Naive thymus-derived CD4-positive, alpha-beta T cell (primary cell): ENCODE data around the gene OPN1MW2. TPM values are rescaled to one million over a fixed set of nuclear protein-coding genes. Genes with fewer than 3 reads are reported as not detected.
A peak's percentile ranks its signal among the peaks of the same experiment; 100 is the strongest.
"Not testable (repeated sequence)": the region's sequence is repeated elsewhere in the genome, so short reads cannot be mapped to it uniquely, and the experiment has no call there.

Experiments
- ATAC-seq: fragments of 150-1000 bp; cut with Tn5 transposase; 2 replicates; pipeline ENCODE4 v1.10.0; 2021; ENCODE audit warnings: mild to moderate bottlenecking, moderate library complexity
- CTCF ChIA-PET: fragments of 350-600 bp; sonication (Branson Sonifier 250); formaldehyde crosslinking; loops from one replicate; lab custom pipeline; 2021; ENCODE audit warnings: antibody characterized with exemption; lab: Charles Lee
- POLR2A ChIA-PET: fragments of 350-600 bp; sonication (Branson Sonifier 250); formaldehyde crosslinking; loops from one replicate; lab custom pipeline; 2021; ENCODE audit warnings: antibody characterized with exemption, inconsistent platforms; lab: Charles Lee
- DNase-seq, 9 donors: peaks; one replicate each; pipeline versions ENCODE4 v3.0.0 to v3.0.0-alpha.2; 2020 to 2022; ENCODE audit warnings: mixed read lengths in 1 of 9
- H3K27ac ChIP-seq: one replicate; pipeline ENCODE4 v1.7.0; 2013; ENCODE audit warnings: mild to moderate bottlenecking, low read depth, low read length, moderate library complexity
- H3K27me3 ChIP-seq, 2 donors: one replicate each; pipeline ENCODE4 v1.7.0; 2013; ENCODE audit warnings: low read length in 2 of 2, mild to moderate bottlenecking in 2 of 2, moderate library complexity in 2 of 2; ENCODE audit not compliant: control insufficient read depth in 2 of 2, insufficient read depth in 2 of 2
- H3K36me3 ChIP-seq, 3 experiments: 1 replicate in 2 of 3; 2 replicates in 1 of 3; pipeline ENCODE4 v1.7.0; 2013; ENCODE audit warnings: low read length in 3 of 3, mild to moderate bottlenecking in 3 of 3, moderate library complexity in 1 of 3; ENCODE audit not compliant: insufficient read depth in 3 of 3, control insufficient read depth in 2 of 3
- H3K4me1 ChIP-seq, 2 donors: one replicate each; pipeline ENCODE4 v1.7.0; 2013; ENCODE audit warnings: low read length in 2 of 2, mild to moderate bottlenecking in 2 of 2, moderate library complexity in 1 of 2; ENCODE audit not compliant: control insufficient read depth in 2 of 2, insufficient read depth in 2 of 2
- H3K4me3 ChIP-seq: 2 replicates; pipeline ENCODE4 v1.7.0; 2013; ENCODE audit warnings: mild to moderate bottlenecking, low read length
- H3K9me3 ChIP-seq, 3 experiments: 1 replicate in 2 of 3; 2 replicates in 1 of 3; pipeline ENCODE4 v1.7.0; 2013; ENCODE audit warnings: low read length in 3 of 3; ENCODE audit not compliant: control insufficient read depth in 2 of 3
- H3K27ac Mint-ChIP-seq, 9 donors: one replicate each; pipeline ENCODE4 v1.8.0; 2020 to 2022; ENCODE audit warnings: mixed read lengths in 9 of 9, mild to moderate bottlenecking in 8 of 9, moderate library complexity in 5 of 9, inconsistent platforms in 2 of 9
- H3K27me3 Mint-ChIP-seq, 5 donors: one replicate each; pipeline ENCODE4 v1.8.0; 2021 to 2022; ENCODE audit warnings: mixed read lengths in 5 of 5, mild to moderate bottlenecking in 1 of 5
- H3K36me3 Mint-ChIP-seq, 5 donors: one replicate each; pipeline ENCODE4 v1.8.0; 2020 to 2022; ENCODE audit warnings: mixed read lengths in 5 of 5, mild to moderate bottlenecking in 3 of 5, inconsistent platforms in 1 of 5
- H3K4me1 Mint-ChIP-seq, 7 donors: one replicate each; pipeline ENCODE4 v1.8.0; 2020 to 2022; ENCODE audit warnings: mixed read lengths in 7 of 7, mild to moderate bottlenecking in 3 of 7, inconsistent platforms in 1 of 7
- H3K4me3 Mint-ChIP-seq, 10 donors: one replicate each; pipeline ENCODE4 v1.8.0; 2020 to 2022; ENCODE audit warnings: mild to moderate bottlenecking in 10 of 10, mixed read lengths in 10 of 10, moderate library complexity in 6 of 10, inconsistent platforms in 2 of 10
- H3K9me3 Mint-ChIP-seq, 11 donors: one replicate each; pipeline ENCODE4 v1.8.0; 2020 to 2022; ENCODE audit warnings: mixed read lengths in 11 of 11, mild to moderate bottlenecking in 4 of 11, inconsistent platforms in 1 of 11, moderate library complexity in 1 of 11
- intact Hi-C, 2 donors: fragments of 100-400 bp; cut with micrococcal nuclease; formaldehyde crosslinking; loops; one replicate each; pipeline ENCODE4 v1.15.1; 2023
- polyA plus RNA-seq, 2 donors: library from polyadenylated mRNA; unstranded; fragments of 300-500 nt; fragmentation: Illumina TruSeq; gene quantifications; one replicate each; pipeline ENCODE4 v1.2.3, GENCODE V29; 2021
- total RNA-seq, 6 experiments: library from RNA in 5 of 6; stranded (reverse) in 5 of 6; gene quantifications; 1 replicate in 5 of 6; 2 replicates in 1 of 6; pipeline ENCODE4 v1.2.3 and lab custom pipeline; 2021 to 2026

The OPN1MW2 gene
- total RNA-seq (not detected), polyA plus RNA-seq (not detected), total RNA-seq (lab: John Stamatoyannopoulos, UW) (not detected)

GRCh38 chrX:154219456-154219855 lies at the start of gene OPN1MW2:
Gene OPN1MW2, plus strand, starts transcription at chrX:154219756. Its CDS starts 60 bp downstream, at chrX:154219816.
- H3K9me3 ChIP-seq, H3K4me3 Mint-ChIP-seq, CTCF ChIA-PET, DNase-seq, H3K36me3 Mint-ChIP-seq, ATAC-seq, POLR2A ChIA-PET, H3K27me3 ChIP-seq, H3K4me1 ChIP-seq, H3K27ac ChIP-seq, H3K4me1 Mint-ChIP-seq, intact Hi-C loops, H3K4me3 ChIP-seq, H3K27ac Mint-ChIP-seq, H3K27me3 Mint-ChIP-seq, H3K36me3 ChIP-seq, H3K9me3 Mint-ChIP-seq: not testable (repeated sequence)

GRCh38 chrX:154172535-154172943 lies 47.0 kb upstream of the OPN1MW2 start:
- H3K9me3 ChIP-seq, H3K36me3 Mint-ChIP-seq, H3K36me3 ChIP-seq, H3K4me1 Mint-ChIP-seq, H3K4me3 Mint-ChIP-seq, CTCF ChIA-PET, H3K4me1 ChIP-seq, POLR2A ChIA-PET, intact Hi-C loops, H3K27me3 ChIP-seq, DNase-seq, H3K27ac ChIP-seq, H3K4me3 ChIP-seq, H3K27me3 Mint-ChIP-seq, H3K9me3 Mint-ChIP-seq, H3K27ac Mint-ChIP-seq: not testable (repeated sequence)
- peak; percentile 96 for ATAC-seq

GRCh38 chrX:154174356-154174755 lies 45.2 kb upstream of the OPN1MW2 start:
- H3K27me3 ChIP-seq, H3K27ac Mint-ChIP-seq, H3K36me3 ChIP-seq, H3K4me1 Mint-ChIP-seq, H3K4me3 Mint-ChIP-seq, H3K4me3 ChIP-seq, POLR2A ChIA-PET, H3K4me1 ChIP-seq, H3K9me3 Mint-ChIP-seq, H3K36me3 Mint-ChIP-seq, H3K27ac ChIP-seq, DNase-seq, H3K27me3 Mint-ChIP-seq, ATAC-seq, CTCF ChIA-PET, H3K9me3 ChIP-seq, intact Hi-C loops: not testable (repeated sequence)

- H3K9me3 Mint-ChIP-seq, DNase-seq, H3K27ac ChIP-seq, H3K4me1 ChIP-seq, H3K27me3 ChIP-seq, H3K27me3 Mint-ChIP-seq, H3K36me3 ChIP-seq, ATAC-seq, POLR2A ChIA-PET, CTCF ChIA-PET, H3K27ac Mint-ChIP-seq, intact Hi-C loops, H3K4me3 ChIP-seq, H3K4me3 Mint-ChIP-seq, H3K36me3 Mint-ChIP-seq, H3K9me3 ChIP-seq, H3K4me1 Mint-ChIP-seq: not testable (repeated sequence)
These were observed 37.3 kb upstream of the OPN1MW2 start, which contains the start of gene OPN1MW for GRCh38 chrX:154182296-154182695. Gene OPN1MW, plus strand, starts transcription at chrX:154182596. Its CDS starts 82 bp downstream, at chrX:154182678.

GRCh38 chrX:154183794-154184193 lies 35.8 kb upstream of the OPN1MW2 start:
- H3K9me3 Mint-ChIP-seq, DNase-seq, H3K36me3 ChIP-seq, H3K4me3 ChIP-seq, H3K27ac ChIP-seq, H3K27ac Mint-ChIP-seq, CTCF ChIA-PET, H3K9me3 ChIP-seq, H3K36me3 Mint-ChIP-seq, intact Hi-C loops, H3K4me3 Mint-ChIP-seq, POLR2A ChIA-PET, ATAC-seq, H3K4me1 Mint-ChIP-seq, H3K27me3 ChIP-seq, H3K4me1 ChIP-seq, H3K27me3 Mint-ChIP-seq: not testable (repeated sequence)

GRCh38 chrX:154192846-154193245 lies 26.7 kb upstream of the OPN1MW2 start:
- H3K27ac ChIP-seq, ATAC-seq, POLR2A ChIA-PET, DNase-seq, intact Hi-C loops, H3K9me3 Mint-ChIP-seq, H3K27ac Mint-ChIP-seq, H3K4me3 ChIP-seq, H3K4me3 Mint-ChIP-seq, H3K4me1 Mint-ChIP-seq, H3K36me3 ChIP-seq, H3K4me1 ChIP-seq, CTCF ChIA-PET, H3K36me3 Mint-ChIP-seq, H3K9me3 ChIP-seq, H3K27me3 Mint-ChIP-seq, H3K27me3 ChIP-seq: not testable (repeated sequence)

- intact Hi-C loops, H3K27me3 ChIP-seq, H3K4me3 ChIP-seq, H3K4me1 Mint-ChIP-seq, H3K27ac ChIP-seq, H3K27me3 Mint-ChIP-seq, H3K9me3 Mint-ChIP-seq, H3K9me3 ChIP-seq, H3K4me1 ChIP-seq, H3K36me3 Mint-ChIP-seq, CTCF ChIA-PET, ATAC-seq, H3K27ac Mint-ChIP-seq, POLR2A ChIA-PET, H3K4me3 Mint-ChIP-seq, H3K36me3 ChIP-seq, DNase-seq: not testable (repeated sequence)
These were observed 25.2 kb upstream of the OPN1MW2 start for GRCh38 chrX:154194316-154194715.
